Lung (tissue), 12 donors: ENCODE results near the gene LRP1. TPM values are rescaled to one million over a fixed set of nuclear protein-coding genes. Genes with fewer than 3 reads are reported as not detected.

ENCODE experiments used
- ATAC-seq: fragments of 200-7000 bp; cut with Tn5 transposase; one replicate; pipeline ENCODE4 v1.9.1; 2020; ENCODE audit warnings: moderate number of reproducible peaks; ENCODE audit not compliant: insufficient read depth, low FRiP score
- DNase-seq, 3 donors: peaks; one replicate each; pipeline ENCODE4 v3.0.0-alpha.2; 2013 to 2017
- H3K27ac ChIP-seq, 2 donors: one replicate each; pipeline ENCODE4 v1.5.1; 2013; ENCODE audit warnings: mild to moderate bottlenecking in 2 of 2, moderate library complexity in 2 of 2, control low read depth in 1 of 2, inconsistent platforms in 1 of 2, low read depth in 1 of 2, low read length in 1 of 2
- H3K27me3 ChIP-seq, 3 donors: one replicate each; pipeline ENCODE4 v1.5.1; 2013; ENCODE audit warnings: low read length in 2 of 3; ENCODE audit not compliant: control insufficient read depth in 3 of 3, insufficient read depth in 3 of 3
- H3K36me3 ChIP-seq, 4 donors: one replicate each; pipeline ENCODE4 v1.5.1; 2013; ENCODE audit warnings: low read length in 4 of 4, mild to moderate bottlenecking in 1 of 4, moderate library complexity in 1 of 4; ENCODE audit not compliant: control insufficient read depth in 4 of 4, insufficient read depth in 4 of 4
- H3K4me1 ChIP-seq, 5 donors: one replicate each; pipeline ENCODE4 v1.5.1; 2013; ENCODE audit warnings: low read length in 5 of 5, mild to moderate bottlenecking in 2 of 5, moderate library complexity in 1 of 5; ENCODE audit not compliant: control insufficient read depth in 5 of 5, insufficient read depth in 5 of 5
- H3K4me3 ChIP-seq: one replicate; pipeline ENCODE4 v1.5.1; 2013; ENCODE audit warnings: mild to moderate bottlenecking, control low read depth, moderate library complexity
- H3K9ac ChIP-seq, 2 donors: one replicate each; pipeline ENCODE4 v1.5.1; 2013; ENCODE audit warnings: low read length in 2 of 2, control low read depth in 1 of 2; ENCODE audit not compliant: insufficient read depth in 1 of 2
- H3K9me3 ChIP-seq, 4 donors: one replicate each; pipeline ENCODE4 v1.5.1; 2013; ENCODE audit warnings: low read length in 3 of 4, mild to moderate bottlenecking in 1 of 4, moderate library complexity in 1 of 4; ENCODE audit not compliant: control insufficient read depth in 4 of 4, insufficient read depth in 3 of 4
- CTCF ChIP-seq: IDR thresholded peaks from 2 replicates; pipeline ENCODE4 v1.5.1; 2012; ENCODE audit warnings: mild to moderate bottlenecking; ENCODE audit errors: control extremely low read depth, extremely low read depth
- WGBS, 2 donors: extraction: QIAGEN DNeasy Blood & Tissue Kit; methylation state at CpG; one replicate each; pipeline ENCODE4 v1.1.7; 2013; 5-methylcytosine and 5-hydroxymethylcytosine counted together
- polyA plus RNA-seq, 2 donors: library from polyadenylated mRNA; stranded (reverse); fragments of 200-250 nt; gene quantifications; one replicate each; pipeline ENCODE4 v1.2.1, GENCODE V29; 2013
- total RNA-seq, 2 donors: library from RNA; depleted of rRNA in 1 of 2; stranded (reverse); fragments of >200 nt in 1 of 2; gene quantifications; one replicate each; pipeline ENCODE4 v1.2.1, GENCODE V29; 2014 to 2021
- donor health status: control.
- donor health status: control.
- donor health status: Bipolar disorder and iron deficiency.
- donor health status: healthy.
- donor health status: DM: yes; HTN: yes; CAD: no.

The LRP1 gene
- total and polyA plus RNA-seq, 4 donors, result 52.6 to 338 (median 122) TPM

- DNase-seq (no peak), ATAC-seq (no peak)
- Histone ChIP-seq H3K9ac (no peak overlapping the region), H3K9me3 (no peaks in the 10 kb centered on the region), H3K4me3 (no peak overlapping the region), H3K27ac (no peak overlapping the region), H3K27me3 (peaks cover 0 to 45% (median 30%) of the 10 kb centered on the region in 3 donors), H3K4me1 (peaks cover 0 to 36% (median 12%) of the 10 kb centered on the region in 5 donors), H3K36me3 (peaks cover 0 to 23% (median 11%) of the 10 kb centered on the region in 4 donors)
- TF ChIP-seq CTCF, result no peak
- WGBS, 2 donors, result 33 to 38% methylated on average over 11 of the region's 11 CpGs
Measured at GRCh38 chr12:57215065-57215464, 86.8 kb downstream of the LRP1 start.

GRCh38 chr12:57215668-57216013 is 87.4 kb downstream of the LRP1 start:
- WGBS, 2 donors, result 16 to 18% methylated on average over 7 of the region's 7 CpGs
- peaks cover 0 to 36% (median 12%) of the 10 kb centered on the region in 5 donors for H3K4me1 ChIP-seq
- H3K9ac ChIP-seq, result no peak overlapping the region

GRCh38 chr12:57216014-57216911 is 88.0 kb downstream of the LRP1 start, which contains the start of gene NXPH4:
NXPH4 (plus strand) TSS chr12:57216794; CDS start chr12:57216970, 176 bp downstream.
- H3K27ac ChIP-seq, result no peak within 1 kb of the TSS
- no peak for ATAC-seq
- H3K4me3 ChIP-seq, result no peak within 1 kb of the TSS
- peak in 1 of 3 donors; percentile 38 for DNase-seq
- H3K27me3 ChIP-seq, result peaks cover 2 to 55% (median 39%) of the 10 kb centered on the region in 3 donors
- WGBS, 2 donors, result 1 to 4% methylated on average over 54 to 102 of the region's 102 CpGs
- H3K36me3 ChIP-seq, result peaks cover 0 to 11% (median 4%) of the 10 kb centered on the region in 4 donors
- H3K4me1 ChIP-seq, result peaks cover 0 to 36% (median 12%) of the 10 kb centered on the region in 5 donors
- H3K9me3 ChIP-seq, result no peaks in the 10 kb centered on the region
- TF ChIP-seq CTCF, result no peak
- no peak within 1 kb of the TSS for H3K9ac ChIP-seq

More at GRCh38 chr12:57215668-57216013, 87.4 kb downstream of the LRP1 start:
- H3K27ac ChIP-seq, result no peak overlapping the region
- ATAC-seq, result no peak
- H3K36me3 ChIP-seq, result peaks cover 0 to 18% (median 7%) of the 10 kb centered on the region in 4 donors
- no peak overlapping the region for H3K4me3 ChIP-seq
- H3K9me3 ChIP-seq, result no peaks in the 10 kb centered on the region
- DNase-seq, result no peak
- TF ChIP-seq CTCF, result no peak
- H3K27me3 ChIP-seq, result peaks cover 0 to 48% (median 33%) of the 10 kb centered on the region in 3 donors
